PC-3 (cell line): ENCODE results near the gene TMSB4X. TPM values are rescaled to one million over a fixed set of nuclear protein-coding genes. Genes with fewer than 3 reads are reported as not detected.

ENCODE experiments used
- total RNA-seq: library from RNA; depleted of rRNA; stranded (reverse); fragments of >200 nt; gene quantifications from 2 replicates; pipeline ENCODE4 v1.2.3, GENCODE V29; 2014; rRNA removed

TMSB4X gene
- total RNA-seq, 1 experiment from 2014 or later, result 2,159 TPM

Other genes with a start within 250 kb of the TMSB4X start
- gene PRPS2, start 183.7 kb upstream of the TMSB4X start, total RNA-seq, result 63.1 and 73.9 TPM in 2 replicates
- gene TLR7, start 108.0 kb upstream of the TMSB4X start, total RNA-seq, result not detected in 2 replicates
- gene TLR8, start 68.5 kb upstream of the TMSB4X start, total RNA-seq, result not detected in 2 replicates
- gene FAM9C, start 69.5 kb downstream of the TMSB4X start, total RNA-seq, result not detected in 2 replicates